GM21529 (cell line): ENCODE results near the gene SNTB2.

ENCODE experiments used
- ATAC-seq: cut with Tn5 transposase; IDR thresholded peaks from one replicate; pipeline ENCODE4 v1.9.1; 2021; ENCODE audit not compliant: unreplicated experiment

The SNTB2 gene

GRCh38 chr16:69316595-69317034, 129.7 kb downstream of the SNTB2 start:
- no peak for ATAC-seq

- no peak for ATAC-seq
These were observed 131.4 kb downstream of the SNTB2 start for GRCh38 chr16:69318177-69318910.

GRCh38 chr16:69318911-69319289, 131.9 kb downstream of the SNTB2 start:
- ATAC-seq: no peak

GRCh38 chr16:69319381-69319780, 132.4 kb downstream of the SNTB2 start:
- no peak for ATAC-seq

GRCh38 chr16:69319826-69320739, 133.1 kb downstream of the SNTB2 start:
- no peak for ATAC-seq

- ATAC-seq: no peak
These were observed 133.7 kb downstream of the SNTB2 start for GRCh38 chr16:69320740-69321073.

- no peak for ATAC-seq
These were observed 134.1 kb downstream of the SNTB2 start for GRCh38 chr16:69321080-69321479.

GRCh38 chr16:69322343-69322742, 135.4 kb downstream of the SNTB2 start:
- no peak for ATAC-seq

GRCh38 chr16:69323415-69323814, 136.5 kb downstream of the SNTB2 start:
- no peak for ATAC-seq

GRCh38 chr16:69324013-69324531, 137.1 kb downstream of the SNTB2 start:
- no peak for ATAC-seq

GRCh38 chr16:69324585-69325253, 137.8 kb downstream of the SNTB2 start:
- no peak for ATAC-seq

GRCh38 chr16:69325784-69326171, 138.8 kb downstream of the SNTB2 start:
- no peak for ATAC-seq

GRCh38 chr16:69326172-69326873, 139.4 kb downstream of the SNTB2 start:
- ATAC-seq: no peak

- ATAC-seq: no peak
These were observed 140.8 kb downstream of the SNTB2 start for GRCh38 chr16:69327585-69328310.

- no peak for ATAC-seq
These were observed 141.9 kb downstream of the SNTB2 start for GRCh38 chr16:69328854-69329316.

- ATAC-seq: peak; percentile 39
These were observed 142.7 kb downstream of the SNTB2 start for GRCh38 chr16:69329369-69330285.

- ATAC-seq: peak; percentile 93
These were observed 143.5 kb downstream of the SNTB2 start, which contains the start of gene PDF for GRCh38 chr16:69330286-69331109. TSS of gene PDF (minus strand) at chr16:69330588. CDS start at chr16:69330570, 18 bp downstream.

- no peak for ATAC-seq
These were observed 147.7 kb downstream of the SNTB2 start for GRCh38 chr16:69334696-69335095.
